Dermis blood vessel endothelial cell (primary cell): ENCODE results near the gene DTNA. TPM values are rescaled to one million over a fixed set of nuclear protein-coding genes. Genes with fewer than 3 reads are reported as not detected.
A peak's percentile ranks its signal among the peaks of the same experiment; 100 is the strongest.

Experiments used
- DNase-seq: peaks from one replicate; pipeline ENCODE4 v3.0.0; 2010
- total RNA-seq: library from RNA; depleted of rRNA; stranded (reverse); fragments of >200 nt; gene quantifications from 2 replicates; pipeline ENCODE4 v1.2.3, GENCODE V29; 2014

Gene DTNA
- total RNA-seq, 1 donor from 2014 or later = 2.9 TPM

- peak; percentile 47 for DNase-seq
Measured at GRCh38 chr18:34773378-34773777, 63.3 kb downstream of the DTNA start.

DNA sequence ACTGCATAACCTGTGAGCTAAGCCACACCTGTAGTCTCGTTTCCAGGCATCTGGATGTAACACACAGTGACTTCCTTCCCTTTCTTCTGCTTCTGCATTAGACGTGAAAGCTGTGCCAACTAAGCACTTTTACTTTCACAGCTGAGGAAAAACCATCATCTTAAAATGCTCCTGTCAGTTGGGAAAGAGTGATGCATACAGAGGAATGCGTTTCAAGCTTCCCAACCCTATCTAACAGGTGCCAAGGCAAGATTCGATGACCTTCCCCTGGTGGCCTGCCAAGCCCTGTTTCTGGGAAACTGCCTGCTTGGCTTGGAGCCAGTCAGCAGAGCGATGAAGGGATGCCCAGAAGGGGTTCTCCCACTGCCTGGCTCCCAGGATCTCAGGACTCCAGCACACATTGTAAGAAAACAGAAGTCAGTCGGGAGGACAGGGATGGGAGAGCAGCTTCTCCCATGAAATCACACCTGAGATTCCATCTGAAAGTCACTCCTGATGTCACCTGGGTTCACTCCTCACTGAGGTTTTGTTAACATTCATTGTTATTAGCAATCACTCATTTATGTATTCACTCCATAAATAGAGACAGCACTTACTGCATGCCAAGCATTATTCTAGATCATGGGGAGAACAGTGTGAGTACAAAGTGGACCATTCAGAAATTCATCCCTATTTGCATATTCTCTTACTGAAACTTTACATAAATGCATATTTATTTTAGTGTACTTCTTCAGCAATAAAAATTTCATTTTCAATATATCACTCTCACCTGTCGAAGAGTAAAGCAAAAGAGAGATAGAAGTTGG is 64.1 kb downstream of the DTNA start:
- peak; percentile 83 for DNase-seq

GRCh38 chr18:34775461-34775860 is 65.4 kb downstream of the DTNA start:
- DNase-seq = no peak

DNA sequence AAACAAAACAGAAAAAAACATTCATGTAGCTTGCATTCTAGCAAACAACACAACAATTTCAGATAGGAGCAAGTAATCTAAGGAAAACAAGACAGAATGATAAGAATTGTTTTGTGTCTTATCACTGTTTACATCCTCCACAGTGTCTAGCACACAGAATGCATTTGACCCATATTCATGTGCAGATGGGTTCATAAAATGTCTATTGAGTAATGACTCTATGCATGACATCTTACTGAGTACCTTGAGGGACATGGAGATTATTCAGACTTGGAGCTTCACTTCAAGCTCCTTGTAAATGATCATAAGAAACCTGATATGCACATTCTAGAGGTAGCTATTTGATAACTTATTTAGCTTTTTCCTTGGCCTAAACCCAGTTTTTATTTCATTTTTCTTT is 69.0 kb downstream of the DTNA start:
- DNase-seq = no peak

- DNase-seq = no peak
Measured at GRCh38 chr18:34780856-34781255, 70.8 kb downstream of the DTNA start.

GRCh38 chr18:34783501-34783900 is 73.4 kb downstream of the DTNA start:
- DNase-seq = no peak

DNA sequence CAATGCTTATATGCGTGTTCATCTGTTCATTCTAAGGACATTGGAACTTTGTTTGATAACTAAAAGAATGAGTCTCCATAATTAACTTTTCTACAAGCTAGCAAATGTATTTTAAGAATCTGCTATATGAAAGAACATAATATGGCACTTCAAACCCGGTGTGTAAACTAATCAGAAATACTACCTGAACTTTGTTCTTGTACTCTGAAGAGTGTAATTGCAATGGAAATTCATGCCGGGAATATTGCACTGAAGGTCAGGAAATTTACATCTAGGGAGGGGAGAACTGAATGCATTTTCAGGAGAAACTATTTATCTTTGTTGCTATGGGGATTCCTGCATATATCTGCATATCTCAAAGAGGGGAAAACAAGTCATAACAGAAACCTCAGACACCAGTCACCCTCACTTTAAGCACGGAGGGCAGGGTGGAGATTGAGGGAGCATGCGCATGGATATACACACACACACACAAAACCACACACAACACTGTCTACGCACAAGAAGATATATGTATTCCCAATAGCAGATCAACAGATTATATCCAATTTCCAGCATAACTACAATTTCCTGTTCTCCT is 76.2 kb downstream of the DTNA start:
- DNase-seq = no peak

GRCh38 chr18:34787931-34788532 is 77.9 kb downstream of the DTNA start:
- DNase-seq = peak; percentile 88

DNA sequence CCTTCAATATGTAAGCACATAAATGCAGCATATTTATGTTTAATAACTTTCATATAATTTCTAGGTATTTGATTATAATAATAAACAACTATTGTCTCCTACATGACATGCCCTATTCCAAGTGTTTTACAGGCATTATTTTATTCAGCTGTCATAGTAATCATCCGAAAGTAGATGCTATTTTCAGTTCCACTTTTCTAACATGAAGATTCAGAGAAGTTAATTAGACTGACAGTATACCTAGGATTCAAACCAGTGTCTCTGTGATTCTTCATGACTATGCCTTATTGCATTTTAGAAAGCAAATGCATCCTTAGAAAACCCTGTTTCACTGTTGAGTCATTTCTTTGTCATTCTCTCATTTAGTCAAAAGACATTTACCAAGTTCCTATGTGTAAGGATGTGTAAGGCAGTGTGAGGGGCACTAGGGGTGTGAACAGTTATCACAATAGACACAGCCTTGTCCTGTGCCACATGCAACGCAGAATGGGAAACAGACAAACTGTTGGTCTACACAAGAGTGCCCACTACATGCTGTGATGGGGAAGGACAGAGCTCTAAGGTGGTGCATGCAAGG is 79.8 kb downstream of the DTNA start:
- no peak for DNase-seq

GRCh38 chr18:34794348-34794747 is 84.2 kb downstream of the DTNA start:
- DNase-seq = no peak

DNA sequence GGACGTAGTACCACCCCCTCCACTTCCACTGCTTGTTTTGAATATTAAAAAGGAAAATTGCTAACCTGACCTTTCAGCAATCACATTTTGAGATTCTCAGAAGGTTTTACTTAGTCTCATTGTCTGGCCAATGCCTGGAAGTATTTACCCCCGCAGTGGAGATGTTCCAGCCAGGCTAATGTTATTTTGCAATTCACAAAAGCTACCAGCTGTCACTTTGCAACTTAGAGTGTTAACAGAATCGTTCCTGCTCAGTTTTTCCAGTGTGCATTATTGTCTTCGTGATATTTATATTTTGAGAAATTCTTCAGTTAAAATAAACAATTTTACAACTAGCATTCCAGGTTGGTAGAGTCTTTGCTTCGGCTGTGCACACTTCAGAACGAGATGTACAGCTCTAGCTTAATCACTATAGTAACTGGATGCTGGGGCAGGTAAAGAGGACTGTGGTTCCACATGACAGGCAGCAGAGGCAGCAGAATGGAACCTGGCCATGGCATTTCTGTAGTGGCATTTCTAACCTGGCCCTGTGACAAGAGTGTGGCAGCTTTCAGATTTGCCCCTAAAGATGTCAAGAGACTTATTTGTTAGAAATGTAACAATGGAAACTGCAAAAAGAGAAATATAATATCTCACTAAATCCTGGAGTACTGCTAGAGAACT is 85.1 kb downstream of the DTNA start:
- no peak for DNase-seq

GRCh38 chr18:34796035-34796657 is 86.0 kb downstream of the DTNA start:
- no peak for DNase-seq

DNA sequence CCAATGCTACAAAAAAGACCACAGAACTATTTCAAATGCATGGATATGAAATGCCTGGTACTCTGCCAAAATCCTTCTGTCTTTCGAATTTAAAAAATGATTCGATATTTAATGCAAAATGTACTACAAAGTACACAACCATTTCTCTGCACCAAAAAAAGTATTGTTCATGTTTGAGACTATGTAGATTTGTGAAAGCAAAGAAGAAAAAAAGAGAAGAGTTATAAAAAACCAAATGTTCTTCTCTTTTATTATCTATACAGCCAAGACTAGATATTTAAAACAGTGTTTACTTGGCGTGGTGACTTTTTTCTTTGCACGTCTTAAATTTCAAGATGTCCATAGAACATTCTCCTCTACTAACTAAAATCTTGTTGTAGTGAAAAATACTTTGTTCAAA is 89.2 kb downstream of the DTNA start:
- no peak for DNase-seq

DNA sequence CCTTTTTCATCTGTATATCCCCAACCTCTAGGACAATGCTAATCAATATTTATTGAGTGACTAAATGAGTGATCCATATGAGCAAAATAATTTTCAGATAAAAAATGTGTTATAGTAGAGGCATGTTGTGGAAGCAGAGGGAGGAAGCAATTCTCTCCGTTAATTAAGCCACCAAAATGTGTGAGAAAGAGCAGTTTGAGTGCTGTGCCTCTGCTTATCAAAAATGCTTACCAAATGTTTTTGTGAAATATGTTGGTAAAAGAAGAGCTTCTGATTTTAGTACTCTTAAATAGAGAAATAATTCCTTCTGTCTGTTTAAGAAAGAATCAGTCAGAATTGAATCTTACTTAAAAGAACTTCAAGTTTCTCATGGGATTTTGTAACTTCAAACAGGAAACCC is 90.3 kb downstream of the DTNA start:
- no peak for DNase-seq

DNA sequence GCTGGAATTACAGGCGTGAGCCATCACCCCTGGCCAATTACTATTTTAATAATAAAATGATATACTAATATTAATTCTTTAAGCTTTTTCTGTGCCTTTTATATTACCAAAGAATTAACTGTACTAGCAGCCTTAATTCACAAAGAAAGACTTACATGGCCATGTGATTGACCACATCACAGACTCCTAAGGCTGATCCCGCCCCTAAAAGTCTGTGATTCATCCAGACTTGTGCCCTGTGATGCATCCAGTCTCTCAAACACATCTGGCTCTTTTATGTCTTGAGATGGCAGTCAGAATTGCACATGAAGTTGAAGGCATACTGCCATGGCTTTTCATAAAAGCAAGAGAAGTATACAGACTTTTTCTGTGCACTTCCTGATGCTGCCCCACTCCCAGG is 91.7 kb downstream of the DTNA start:
- no peak for DNase-seq

- DNase-seq = no peak
Measured at GRCh38 chr18:34802959-34803358, 92.9 kb downstream of the DTNA start.

- no peak for DNase-seq
Measured at GRCh38 chr18:34803877-34804400, 93.8 kb downstream of the DTNA start.

GRCh38 chr18:34805103-34805877 is 95.2 kb downstream of the DTNA start:
- no peak for DNase-seq

DNA sequence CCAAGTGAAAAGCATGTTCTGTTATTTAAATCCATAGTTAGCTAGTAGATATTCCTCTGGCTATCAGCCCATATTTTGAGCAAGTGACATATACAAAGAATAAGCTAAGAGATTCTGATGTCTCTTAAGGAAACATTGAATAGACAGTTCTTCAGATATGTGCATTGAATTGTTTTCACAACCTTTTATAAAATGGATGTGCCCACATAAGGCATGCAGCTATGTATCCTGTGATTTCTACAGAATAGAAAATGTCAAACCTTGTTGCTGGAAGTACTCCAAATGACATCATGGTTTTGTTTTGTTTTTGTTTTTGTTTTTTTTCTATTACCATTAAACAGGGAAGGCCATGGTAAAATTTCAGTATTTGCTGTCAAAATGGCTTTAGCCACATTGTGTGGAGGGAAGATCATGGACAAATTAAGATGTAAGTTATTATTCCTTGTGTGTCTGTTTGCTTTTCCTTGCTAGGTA is 95.8 kb downstream of the DTNA start:
- no peak for DNase-seq

DNA sequence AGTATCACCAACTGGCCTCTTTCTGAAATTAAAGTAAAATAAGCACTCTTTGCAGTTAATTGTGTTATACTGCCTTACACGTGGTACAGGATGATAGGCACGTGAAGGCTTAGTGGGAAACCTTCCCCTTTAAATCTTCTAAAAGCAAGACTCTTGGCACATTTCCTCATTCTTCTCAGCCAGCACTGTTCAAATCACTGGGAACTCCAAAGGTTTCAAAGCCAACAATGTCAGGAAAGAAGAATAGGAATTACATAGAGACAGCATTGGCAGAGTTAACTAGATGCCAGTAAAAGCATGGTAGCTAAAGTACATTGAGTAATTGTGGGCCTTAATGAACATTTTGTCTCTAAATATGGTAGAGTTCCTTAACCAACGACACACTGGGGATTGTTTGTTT is 96.4 kb downstream of the DTNA start:
- DNase-seq = peak; percentile 52

- peak; percentile 5 for DNase-seq
Measured at GRCh38 chr18:34807106-34807796, 97.2 kb downstream of the DTNA start.
